ENCODE data around the gene FEZF1. TPM values are rescaled to one million over a fixed set of nuclear protein-coding genes. Genes with fewer than 3 reads are reported as not detected.

FEZF1 gene
- total and polyA plus RNA-seq, 4 donors: not detected

DNA sequence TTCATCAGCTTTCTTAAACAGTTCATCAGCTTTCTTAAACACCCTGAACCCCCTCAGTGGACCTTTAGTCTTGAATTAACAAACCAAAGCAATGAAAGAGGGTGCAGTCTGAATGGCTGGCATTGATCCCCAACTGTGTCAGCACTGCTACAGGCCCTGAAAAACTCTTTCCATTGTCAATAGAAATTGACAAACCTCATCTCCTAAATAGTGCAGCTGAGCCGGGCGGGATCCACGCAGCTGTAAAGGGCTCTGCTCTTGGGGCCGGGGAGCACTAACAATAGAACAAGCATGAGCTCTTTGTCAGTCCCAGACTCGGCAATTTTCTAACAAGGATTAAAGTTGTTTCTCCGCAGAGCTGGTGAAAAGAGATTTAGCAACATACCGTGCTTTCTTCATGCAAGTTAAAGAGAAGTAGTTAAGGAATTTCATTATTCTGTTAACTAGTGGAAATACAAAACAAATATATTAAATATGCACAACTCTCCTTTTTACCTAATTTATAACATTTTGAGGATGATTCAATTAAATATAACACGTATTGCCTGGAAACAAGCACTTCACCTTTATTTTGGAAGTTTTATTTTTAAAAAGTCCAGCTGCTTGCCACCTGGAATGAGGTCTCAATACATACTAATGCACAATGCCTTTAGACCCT is 24.7 kb upstream of the FEZF1 start:
- Histone ChIP-seq H3K36me3 (ENCODE audit: control insufficient read depth in 4 of 4, insufficient read depth in 3 of 4, low read depth in 1 of 4, low read length in 3 of 4) (no peaks in the 10 kb centered on the region), H3K27ac (ENCODE audit: low read depth in 1 of 2, low read length in 2 of 2) (no peak overlapping the region), H3K27me3 (ENCODE audit: control insufficient read depth in 4 of 4, insufficient read depth in 4 of 4, low read length in 3 of 4) (no peaks in the 10 kb centered on the region), H3K9ac (ENCODE audit: low read depth in 1 of 2, low read length in 2 of 2) (no peak overlapping the region), H3K4me1 (ENCODE audit: control insufficient read depth in 4 of 4, insufficient read depth in 4 of 4, low read length in 3 of 4) (no peaks in the 10 kb centered on the region), H3K4me3 (ENCODE audit: low read depth in 1 of 3, low read length in 3 of 3) (no peak overlapping the region), H3K9me3 (ENCODE audit: control insufficient read depth in 4 of 4, low read length in 3 of 4) (no peaks in the 10 kb centered on the region)
- WGBS: 88% methylated on average over 8 of the region's 8 CpGs
- TF ChIP-seq JUND (IDR thresholded peaks at IDR 0.05) (no peak), EGR1 (IDR thresholded peaks at IDR 0.05; ENCODE audit: low read depth in 2 of 2) (no peak), YY1 (IDR thresholded peaks at IDR 0.05) (no peak), HNF4G (IDR thresholded peaks at IDR 0.05) (no peak), RAD21 (IDR thresholded peaks at IDR 0.05) (no peak), HNF4A (conservative IDR thresholded peaks at IDR 0.05) (no peak), MAX (IDR thresholded peaks at IDR 0.05) (no peak), NR2F2 (IDR thresholded peaks at IDR 0.05) (no peak), TAF1 (conservative IDR thresholded peaks at IDR 0.05) (no peak), GABPA (IDR thresholded peaks at IDR 0.05 in 1 of 2, conservative IDR thresholded peaks at IDR 0.05 in 1 of 2) (no peak), FOXA2 (IDR thresholded peaks at IDR 0.05) (no peak), SP1 (IDR thresholded peaks at IDR 0.05) (no peak), RXRA (IDR thresholded peaks at IDR 0.05) (no peak), FOXA1 (IDR thresholded peaks at IDR 0.05) (no peak)
- TF ChIP-seq, protein P1, sequence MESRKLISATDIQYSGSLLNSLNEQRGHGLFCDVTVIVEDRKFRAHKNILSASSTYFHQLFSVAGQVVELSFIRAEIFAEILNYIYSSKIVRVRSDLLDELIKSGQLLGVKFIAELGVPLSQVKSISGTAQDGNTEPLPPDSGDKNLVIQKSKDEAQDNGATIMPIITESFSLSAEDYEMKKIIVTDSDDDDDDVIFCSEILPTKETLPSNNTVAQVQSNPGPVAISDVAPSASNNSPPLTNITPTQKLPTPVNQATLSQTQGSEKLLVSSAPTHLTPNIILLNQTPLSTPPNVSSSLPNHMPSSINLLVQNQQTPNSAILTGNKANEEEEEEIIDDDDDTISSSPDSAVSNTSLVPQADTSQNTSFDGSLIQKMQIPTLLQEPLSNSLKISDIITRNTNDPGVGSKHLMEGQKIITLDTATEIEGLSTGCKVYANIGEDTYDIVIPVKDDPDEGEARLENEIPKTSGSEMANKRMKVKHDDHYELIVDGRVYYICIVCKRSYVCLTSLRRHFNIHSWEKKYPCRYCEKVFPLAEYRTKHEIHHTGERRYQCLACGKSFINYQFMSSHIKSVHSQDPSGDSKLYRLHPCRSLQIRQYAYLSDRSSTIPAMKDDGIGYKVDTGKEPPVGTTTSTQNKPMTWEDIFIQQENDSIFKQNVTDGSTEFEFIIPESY (IDR thresholded peaks at IDR 0.05): no peak
- TF ChIP-seq, protein P2, sequence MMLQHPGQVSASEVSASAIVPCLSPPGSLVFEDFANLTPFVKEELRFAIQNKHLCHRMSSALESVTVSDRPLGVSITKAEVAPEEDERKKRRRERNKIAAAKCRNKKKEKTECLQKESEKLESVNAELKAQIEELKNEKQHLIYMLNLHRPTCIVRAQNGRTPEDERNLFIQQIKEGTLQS (IDR thresholded peaks at IDR 0.05): no peak
- TF ChIP-seq, protein P3, sequence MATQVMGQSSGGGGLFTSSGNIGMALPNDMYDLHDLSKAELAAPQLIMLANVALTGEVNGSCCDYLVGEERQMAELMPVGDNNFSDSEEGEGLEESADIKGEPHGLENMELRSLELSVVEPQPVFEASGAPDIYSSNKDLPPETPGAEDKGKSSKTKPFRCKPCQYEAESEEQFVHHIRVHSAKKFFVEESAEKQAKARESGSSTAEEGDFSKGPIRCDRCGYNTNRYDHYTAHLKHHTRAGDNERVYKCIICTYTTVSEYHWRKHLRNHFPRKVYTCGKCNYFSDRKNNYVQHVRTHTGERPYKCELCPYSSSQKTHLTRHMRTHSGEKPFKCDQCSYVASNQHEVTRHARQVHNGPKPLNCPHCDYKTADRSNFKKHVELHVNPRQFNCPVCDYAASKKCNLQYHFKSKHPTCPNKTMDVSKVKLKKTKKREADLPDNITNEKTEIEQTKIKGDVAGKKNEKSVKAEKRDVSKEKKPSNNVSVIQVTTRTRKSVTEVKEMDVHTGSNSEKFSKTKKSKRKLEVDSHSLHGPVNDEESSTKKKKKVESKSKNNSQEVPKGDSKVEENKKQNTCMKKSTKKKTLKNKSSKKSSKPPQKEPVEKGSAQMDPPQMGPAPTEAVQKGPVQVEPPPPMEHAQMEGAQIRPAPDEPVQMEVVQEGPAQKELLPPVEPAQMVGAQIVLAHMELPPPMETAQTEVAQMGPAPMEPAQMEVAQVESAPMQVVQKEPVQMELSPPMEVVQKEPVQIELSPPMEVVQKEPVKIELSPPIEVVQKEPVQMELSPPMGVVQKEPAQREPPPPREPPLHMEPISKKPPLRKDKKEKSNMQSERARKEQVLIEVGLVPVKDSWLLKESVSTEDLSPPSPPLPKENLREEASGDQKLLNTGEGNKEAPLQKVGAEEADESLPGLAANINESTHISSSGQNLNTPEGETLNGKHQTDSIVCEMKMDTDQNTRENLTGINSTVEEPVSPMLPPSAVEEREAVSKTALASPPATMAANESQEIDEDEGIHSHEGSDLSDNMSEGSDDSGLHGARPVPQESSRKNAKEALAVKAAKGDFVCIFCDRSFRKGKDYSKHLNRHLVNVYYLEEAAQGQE (IDR thresholded peaks at IDR 0.05): no peak
- TF ChIP-seq, protein P4, sequence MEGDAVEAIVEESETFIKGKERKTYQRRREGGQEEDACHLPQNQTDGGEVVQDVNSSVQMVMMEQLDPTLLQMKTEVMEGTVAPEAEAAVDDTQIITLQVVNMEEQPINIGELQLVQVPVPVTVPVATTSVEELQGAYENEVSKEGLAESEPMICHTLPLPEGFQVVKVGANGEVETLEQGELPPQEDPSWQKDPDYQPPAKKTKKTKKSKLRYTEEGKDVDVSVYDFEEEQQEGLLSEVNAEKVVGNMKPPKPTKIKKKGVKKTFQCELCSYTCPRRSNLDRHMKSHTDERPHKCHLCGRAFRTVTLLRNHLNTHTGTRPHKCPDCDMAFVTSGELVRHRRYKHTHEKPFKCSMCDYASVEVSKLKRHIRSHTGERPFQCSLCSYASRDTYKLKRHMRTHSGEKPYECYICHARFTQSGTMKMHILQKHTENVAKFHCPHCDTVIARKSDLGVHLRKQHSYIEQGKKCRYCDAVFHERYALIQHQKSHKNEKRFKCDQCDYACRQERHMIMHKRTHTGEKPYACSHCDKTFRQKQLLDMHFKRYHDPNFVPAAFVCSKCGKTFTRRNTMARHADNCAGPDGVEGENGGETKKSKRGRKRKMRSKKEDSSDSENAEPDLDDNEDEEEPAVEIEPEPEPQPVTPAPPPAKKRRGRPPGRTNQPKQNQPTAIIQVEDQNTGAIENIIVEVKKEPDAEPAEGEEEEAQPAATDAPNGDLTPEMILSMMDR (IDR thresholded peaks at IDR 0.05; ENCODE audit: low read depth, low read length, missing input control): no peak
- no peak for DNase-seq (ENCODE audit: low spot score)

All from liver (tissue), 9 donors.